AG09309 (cell line): ENCODE data around the gene PLEKHA4.

Source experiments
- DNase-seq: peaks from one replicate; pipeline ENCODE4 v3.0.0-alpha.2; 2010; ENCODE audit warnings: low read depth
- H3K4me3 ChIP-seq: 2 replicates; pipeline ENCODE4 v1.5.1; 2011; ENCODE audit warnings: mild to moderate bottlenecking, low read depth, low read length, moderate library complexity; ENCODE audit not compliant: control insufficient read depth
- TF ChIP-seq, protein P1 (sequence below): IDR thresholded peaks from 2 replicates; pipeline ENCODE4 v1.5.1; 2011; ENCODE audit warnings: mild to moderate bottlenecking, low read depth, low read length, inconsistent platforms; ENCODE audit not compliant: insufficient read depth, control insufficient read depth; ENCODE audit errors: missing control alignments

The PLEKHA4 gene

DNA sequence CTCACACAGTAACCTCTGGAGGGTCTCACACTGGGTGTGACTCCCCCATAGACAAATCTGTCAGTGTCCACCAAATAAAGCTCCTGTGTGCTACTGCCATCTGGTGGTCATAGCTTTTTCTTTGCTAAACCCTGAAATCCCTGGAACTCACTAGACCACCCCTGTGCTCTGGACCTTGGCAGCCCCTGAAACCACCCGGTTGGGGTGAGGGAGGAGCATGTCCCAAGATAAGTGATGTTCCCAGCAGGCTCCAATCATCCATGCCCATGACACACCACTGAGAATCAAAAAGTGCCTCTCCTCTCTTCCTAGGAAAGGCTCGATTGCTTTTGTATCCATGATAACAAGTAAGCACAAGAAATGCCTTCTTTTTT is 25.6 kb downstream of the PLEKHA4 start:
- DNase-seq = no peak
- TF ChIP-seq, protein P1, sequence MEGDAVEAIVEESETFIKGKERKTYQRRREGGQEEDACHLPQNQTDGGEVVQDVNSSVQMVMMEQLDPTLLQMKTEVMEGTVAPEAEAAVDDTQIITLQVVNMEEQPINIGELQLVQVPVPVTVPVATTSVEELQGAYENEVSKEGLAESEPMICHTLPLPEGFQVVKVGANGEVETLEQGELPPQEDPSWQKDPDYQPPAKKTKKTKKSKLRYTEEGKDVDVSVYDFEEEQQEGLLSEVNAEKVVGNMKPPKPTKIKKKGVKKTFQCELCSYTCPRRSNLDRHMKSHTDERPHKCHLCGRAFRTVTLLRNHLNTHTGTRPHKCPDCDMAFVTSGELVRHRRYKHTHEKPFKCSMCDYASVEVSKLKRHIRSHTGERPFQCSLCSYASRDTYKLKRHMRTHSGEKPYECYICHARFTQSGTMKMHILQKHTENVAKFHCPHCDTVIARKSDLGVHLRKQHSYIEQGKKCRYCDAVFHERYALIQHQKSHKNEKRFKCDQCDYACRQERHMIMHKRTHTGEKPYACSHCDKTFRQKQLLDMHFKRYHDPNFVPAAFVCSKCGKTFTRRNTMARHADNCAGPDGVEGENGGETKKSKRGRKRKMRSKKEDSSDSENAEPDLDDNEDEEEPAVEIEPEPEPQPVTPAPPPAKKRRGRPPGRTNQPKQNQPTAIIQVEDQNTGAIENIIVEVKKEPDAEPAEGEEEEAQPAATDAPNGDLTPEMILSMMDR = peak; percentile 76
- H3K4me3 ChIP-seq = no peak overlapping the region

GRCh38 chr19:48841571-48841970 is 26.8 kb downstream of the PLEKHA4 start:
- no peak for DNase-seq
- TF ChIP-seq, protein P1 = no peak
- H3K4me3 ChIP-seq = no peak overlapping the region

- no peak overlapping the region for H3K4me3 ChIP-seq
- TF ChIP-seq, protein P1 = no peak
- no peak for DNase-seq
Observed at GRCh38 chr19:48841047-48841446, 27.4 kb downstream of the PLEKHA4 start.

GRCh38 chr19:48837687-48838086 is 30.7 kb downstream of the PLEKHA4 start:
- TF ChIP-seq, protein P1 = no peak
- DNase-seq = no peak
- H3K4me3 ChIP-seq = no peak overlapping the region

DNA sequence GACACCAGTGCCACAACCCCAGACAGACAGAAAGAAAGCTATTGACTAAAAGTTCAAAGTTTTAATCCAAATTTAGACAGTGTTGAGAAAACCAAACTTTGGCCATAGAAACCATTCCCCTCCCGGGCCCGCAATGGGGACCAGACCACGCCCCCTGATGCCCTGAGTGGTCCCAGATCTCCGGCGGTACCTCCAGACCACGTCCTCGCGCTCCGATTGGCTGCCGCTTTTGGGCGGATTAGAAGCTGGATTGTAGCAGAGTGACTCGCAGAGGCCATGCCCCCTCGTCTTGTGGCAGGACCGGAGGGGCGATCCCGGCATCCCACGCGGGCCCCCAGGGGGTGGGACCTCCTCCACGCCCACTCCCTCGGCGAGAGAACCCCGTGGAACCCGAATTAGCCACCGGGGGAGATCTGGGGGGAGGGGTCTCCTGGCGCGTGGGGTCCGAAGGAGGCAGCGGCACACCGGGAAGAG is 31.3 kb downstream of the PLEKHA4 start:
- TF ChIP-seq, protein P1 = no peak
- DNase-seq = peak; percentile 42
- H3K4me3 ChIP-seq = peak overlapping the region; percentile 61

GRCh38 chr19:48836089-48837017 is 32.1 kb downstream of the PLEKHA4 start, which contains the start of gene HSD17B14:
Gene HSD17B14 (minus strand): TSS chr19:48836491. CDS start chr19:48836411, 80 bp downstream.
- TF ChIP-seq, protein P1 = peak; percentile 1
- no peak for DNase-seq
- H3K4me3 ChIP-seq = peak within 1 kb of the TSS; percentile 61
